Activated CD8-positive, alpha-beta memory T cell treated with anti-CD3 and anti-CD28 coated beads, Interleukin-2, amount 50 U/mL, for 48 hours (primary cell): ENCODE results near the gene DNAH5.

Source experiments
- DNase-seq: peaks from one replicate; pipeline ENCODE4 v3.0.0-alpha.2; 2020

DNAH5 gene

GRCh38 chr5:13934125-13934524 is 10.4 kb downstream of the DNAH5 start:
- no peak for DNase-seq

- DNase-seq = no peak
These were observed 11.9 kb downstream of the DNAH5 start for GRCh38 chr5:13932561-13932960.

GRCh38 chr5:13932011-13932410 is 12.5 kb downstream of the DNAH5 start:
- DNase-seq = no peak

- DNase-seq = no peak
These were observed 13.8 kb downstream of the DNAH5 start for GRCh38 chr5:13930541-13931171.

GRCh38 chr5:13926731-13927130 is 17.8 kb downstream of the DNAH5 start:
- no peak for DNase-seq

GRCh38 chr5:13921578-13921977 is 22.9 kb downstream of the DNAH5 start:
- DNase-seq = no peak

- DNase-seq = no peak
These were observed 24.7 kb downstream of the DNAH5 start for GRCh38 chr5:13919786-13920185.

- no peak for DNase-seq
These were observed 25.4 kb downstream of the DNAH5 start for GRCh38 chr5:13919087-13919486.

- DNase-seq = no peak
These were observed 27.4 kb downstream of the DNAH5 start for GRCh38 chr5:13917061-13917460.

- no peak for DNase-seq
These were observed 30.5 kb downstream of the DNAH5 start for GRCh38 chr5:13913962-13914361.

- no peak for DNase-seq
These were observed 33.7 kb downstream of the DNAH5 start for GRCh38 chr5:13910637-13911288.

GRCh38 chr5:13910201-13910600 is 34.3 kb downstream of the DNAH5 start:
- no peak for DNase-seq

GRCh38 chr5:13909271-13909670 is 35.2 kb downstream of the DNAH5 start:
- DNase-seq = no peak

GRCh38 chr5:13898569-13898968 is 45.9 kb downstream of the DNAH5 start:
- no peak for DNase-seq

GRCh38 chr5:13878357-13878756 is 66.1 kb downstream of the DNAH5 start:
- no peak for DNase-seq

GRCh38 chr5:13866792-13867191 is 77.7 kb downstream of the DNAH5 start:
- peak; percentile 53 for DNase-seq

GRCh38 chr5:13865312-13865711 is 79.2 kb downstream of the DNAH5 start:
- DNase-seq = no peak

GRCh38 chr5:13860146-13860545 is 84.3 kb downstream of the DNAH5 start:
- no peak for DNase-seq

- DNase-seq = no peak
These were observed 85.0 kb downstream of the DNAH5 start for GRCh38 chr5:13859270-13860065.

GRCh38 chr5:13843175-13843846 is 101.2 kb downstream of the DNAH5 start:
- DNase-seq = no peak

- DNase-seq = no peak
These were observed 111.0 kb downstream of the DNAH5 start for GRCh38 chr5:13833440-13833839.

GRCh38 chr5:13831351-13831750 is 113.1 kb downstream of the DNAH5 start:
- DNase-seq = no peak

GRCh38 chr5:13830536-13830935 is 114.0 kb downstream of the DNAH5 start:
- DNase-seq = no peak

GRCh38 chr5:13821366-13821765 is 123.1 kb downstream of the DNAH5 start:
- no peak for DNase-seq
